Measurements from ENCODE around the gene ATAD1.
"Not testable (repeated sequence)": the region's sequence is repeated elsewhere in the genome, so short reads cannot be mapped to it uniquely, and the experiment has no call there.

Gene ATAD1

GRCh38 chr10:87803831-87804230 lies 14.2 kb downstream of the ATAD1 start:
- no peak for DNase-seq

GRCh38 chr10:87803328-87803727 lies 14.7 kb downstream of the ATAD1 start:
- no peak for DNase-seq

DNA sequence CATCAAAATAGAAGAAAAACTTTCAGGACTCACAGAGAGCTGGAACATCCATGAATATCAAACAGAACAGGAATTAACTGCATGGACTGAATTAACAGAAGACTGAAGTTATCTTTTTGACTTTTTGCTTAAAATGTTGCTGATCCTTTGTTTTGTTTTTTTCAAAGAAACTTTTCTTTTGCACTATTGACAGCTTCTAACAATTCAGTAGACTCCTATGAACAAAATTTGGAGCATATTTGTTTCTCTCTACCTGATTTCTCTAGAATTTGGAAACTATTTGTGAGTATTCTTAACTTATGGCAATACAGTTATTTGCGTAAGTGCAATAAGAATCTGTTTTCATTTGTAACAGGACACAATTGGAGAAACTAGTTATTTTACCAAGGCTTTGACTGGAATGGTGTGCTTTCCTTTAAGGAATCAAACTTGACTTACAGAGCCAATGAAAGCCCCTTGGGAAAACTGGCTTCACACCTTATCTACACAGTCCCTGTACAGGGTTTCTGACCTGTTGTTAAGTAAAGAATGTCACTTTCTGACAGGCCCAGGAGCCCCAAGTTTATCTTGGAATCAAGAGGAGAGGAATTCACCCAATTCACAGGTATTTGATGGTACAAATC lies 16.1 kb downstream of the ATAD1 start:
- not testable (repeated sequence) for DNase-seq

GRCh38 chr10:87799860-87800259 lies 18.2 kb downstream of the ATAD1 start:
- no peak for DNase-seq

DNA sequence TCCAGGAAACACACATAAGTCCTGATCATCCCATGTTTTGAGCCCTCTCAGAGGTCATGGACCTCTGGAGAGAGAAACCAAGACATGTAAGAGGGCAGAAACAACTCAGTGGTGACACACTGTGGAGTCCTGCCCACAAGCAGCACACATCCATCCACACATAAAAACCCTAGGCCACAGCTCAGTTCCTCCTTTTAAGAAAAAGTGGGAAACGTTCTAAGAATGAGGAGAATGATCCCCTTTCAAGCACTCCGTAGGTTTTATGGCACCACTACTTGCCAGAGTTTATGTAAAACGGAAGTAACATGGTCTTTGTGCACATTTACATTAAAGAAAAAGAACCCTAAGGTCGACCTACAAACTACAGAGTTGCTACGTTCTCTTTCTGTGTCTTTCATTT lies 19.9 kb downstream of the ATAD1 start:
- DNase-seq, result no peak

DNA sequence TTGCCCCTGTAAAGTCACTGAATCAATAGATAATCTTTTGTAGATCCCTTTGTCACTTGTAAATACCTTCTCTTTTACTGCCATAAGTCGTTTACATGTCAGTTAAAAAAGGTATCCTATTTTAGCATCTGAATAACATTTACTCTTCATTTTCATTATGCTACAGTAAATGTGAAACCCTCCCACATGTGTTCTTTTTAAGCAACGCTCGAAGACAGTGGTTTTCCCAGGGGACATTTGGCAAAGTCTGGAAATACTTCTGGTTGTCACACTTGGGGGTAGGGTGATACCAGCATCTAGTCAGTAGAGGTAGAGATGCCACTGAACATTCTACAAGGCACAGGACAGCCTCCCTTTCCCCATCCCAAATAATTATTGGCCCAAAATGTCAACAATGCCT lies 23.7 kb downstream of the ATAD1 start:
- peak in 1 of 51 donors; percentile 4 for DNase-seq

GRCh38 chr10:87790185-87790584 lies 27.8 kb downstream of the ATAD1 start:
- no peak for DNase-seq

GRCh38 chr10:87786421-87786820 lies 31.6 kb downstream of the ATAD1 start:
- no peak for DNase-seq

- DNase-seq, result no peak
Observed at GRCh38 chr10:87782721-87783120, 35.3 kb downstream of the ATAD1 start.

GRCh38 chr10:87781545-87781944 lies 36.5 kb downstream of the ATAD1 start:
- DNase-seq, result no peak

GRCh38 chr10:87776328-87776727 lies 41.7 kb downstream of the ATAD1 start:
- no peak for DNase-seq

- no peak for DNase-seq
Observed at GRCh38 chr10:87775766-87776165, 42.3 kb downstream of the ATAD1 start.

GRCh38 chr10:87771871-87772500 lies 46.0 kb downstream of the ATAD1 start:
- peak in 1 of 51 donors; percentile 4 for DNase-seq

- no peak for DNase-seq
Observed at GRCh38 chr10:87767253-87767652, 50.8 kb downstream of the ATAD1 start.

DNA sequence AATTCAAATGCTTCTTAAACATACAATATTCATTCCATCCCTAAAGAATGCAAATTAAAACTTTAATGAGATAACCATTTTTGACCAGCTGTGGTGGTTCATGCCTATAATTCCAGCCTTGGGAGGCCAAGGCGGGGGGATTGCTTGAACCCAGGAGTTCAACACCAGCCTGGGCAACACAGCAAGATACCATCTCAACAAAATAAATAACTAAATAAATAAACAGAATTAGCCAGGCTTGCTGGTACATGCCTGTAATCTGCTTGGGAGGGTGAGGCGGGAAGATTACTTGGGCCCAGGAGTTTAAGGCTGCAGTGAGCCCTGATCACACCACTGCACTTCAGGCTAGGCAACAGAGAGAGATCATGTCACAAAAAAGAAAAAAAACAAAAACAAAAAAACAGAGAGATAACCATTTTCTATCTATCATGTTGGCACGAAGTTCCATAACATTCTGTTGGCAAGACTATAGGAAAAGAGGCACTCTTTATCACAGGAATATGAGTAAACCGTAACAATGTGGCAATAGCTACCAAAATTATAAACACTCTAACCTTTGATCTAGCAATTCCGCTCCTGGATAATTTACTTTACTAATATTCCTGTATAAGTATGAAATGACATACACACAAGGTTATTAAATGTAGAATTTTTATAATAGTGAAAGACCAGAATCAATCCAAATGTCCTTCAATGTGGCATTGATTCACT lies 52.2 kb downstream of the ATAD1 start:
- no peak for DNase-seq

GRCh38 chr10:87764072-87764934 lies 53.7 kb downstream of the ATAD1 start:
- DNase-seq, result no peak

DNA sequence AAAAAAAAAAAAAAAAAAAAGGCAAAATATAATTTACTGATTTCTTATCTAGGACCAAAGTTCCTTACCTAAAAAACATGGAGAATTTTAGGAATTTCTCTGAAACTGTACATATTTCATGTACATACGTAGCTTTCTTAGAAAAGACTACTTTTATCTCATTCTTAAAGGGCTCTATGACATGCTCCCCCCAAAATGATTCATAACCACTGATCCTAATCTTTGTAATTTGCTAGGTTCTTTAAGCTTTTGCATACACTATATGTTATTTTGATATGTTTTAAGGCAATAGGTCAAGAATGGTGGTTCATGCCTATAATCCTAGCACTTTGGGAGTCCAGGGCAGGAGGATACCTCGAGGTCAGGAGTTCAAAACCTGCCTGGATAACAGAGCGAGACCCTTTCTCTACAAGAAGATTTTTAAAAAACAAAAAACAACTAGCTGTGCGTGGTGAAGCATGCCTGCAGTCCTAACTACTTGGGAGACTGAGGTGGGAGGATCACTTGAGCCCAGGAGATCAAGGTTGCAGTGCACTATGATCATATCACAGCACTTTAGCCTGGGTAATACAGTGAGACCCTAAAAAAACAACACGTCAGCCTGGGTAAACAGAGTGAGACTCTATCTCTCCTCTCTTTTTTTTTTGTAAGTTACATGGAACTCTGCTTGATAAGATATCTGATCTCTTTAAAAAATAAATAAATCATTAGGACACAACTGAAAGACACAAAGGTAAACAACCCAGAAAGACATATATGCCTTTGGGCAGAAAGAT lies 54.8 kb downstream of the ATAD1 start:
- DNase-seq, result no peak

- no peak for DNase-seq
Observed at GRCh38 chr10:87761892-87762291, 56.1 kb downstream of the ATAD1 start.

DNA sequence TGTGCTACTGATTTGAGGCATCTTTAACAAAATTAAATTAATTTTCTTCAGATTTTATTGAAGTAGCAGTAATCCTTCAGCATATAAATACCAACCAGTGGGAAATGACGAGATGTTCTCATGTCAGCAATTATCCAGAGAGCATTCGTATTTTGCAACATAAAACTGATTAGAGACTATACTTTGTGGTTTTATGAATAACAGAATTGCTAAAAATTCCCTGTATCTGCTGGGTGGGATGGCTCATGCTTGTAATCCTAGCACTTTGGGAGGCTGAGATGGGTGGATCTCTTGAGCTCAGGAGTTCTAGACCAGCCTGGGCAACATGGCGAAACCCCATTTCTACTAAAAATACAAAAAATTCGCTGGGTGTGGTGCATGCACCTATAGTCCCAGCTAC lies 56.9 kb downstream of the ATAD1 start:
- DNase-seq, result no peak

GRCh38 chr10:87760195-87760905 lies 57.7 kb downstream of the ATAD1 start:
- DNase-seq, result no peak

DNA sequence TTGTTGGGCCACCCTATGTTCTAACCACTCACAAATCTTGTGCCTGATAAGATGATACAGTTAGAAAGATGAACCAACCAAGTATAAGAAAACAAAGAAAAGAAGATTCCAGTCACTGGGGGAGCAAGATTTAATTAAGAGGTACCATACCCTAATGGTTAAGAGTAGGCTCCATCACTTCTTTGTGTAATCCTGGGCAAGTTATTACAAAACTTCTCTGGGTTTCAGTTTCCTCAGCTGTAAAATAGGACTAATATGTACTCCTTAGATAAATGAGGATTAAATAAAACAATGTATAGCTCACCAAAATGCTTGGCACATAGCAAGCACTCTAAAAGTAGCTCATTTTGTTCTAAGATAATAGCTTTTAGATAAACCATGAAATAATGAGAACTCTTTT lies 58.5 kb downstream of the ATAD1 start:
- no peak for DNase-seq

Data from hypothalamus (tissue), 51 donors.